GM18511 (cell line): ENCODE measurements around the gene ANLN.
A peak's percentile ranks its signal among the peaks of the same experiment; 100 is the strongest.
"Not testable (repeated sequence)": the region's sequence is repeated elsewhere in the genome, so short reads cannot be mapped to it uniquely, and the experiment has no call there.

Experiments used
- ATAC-seq: cut with Tn5 transposase; IDR thresholded peaks from one replicate; pipeline ENCODE4 v1.9.1; 2021; ENCODE audit warnings: mild to moderate bottlenecking, moderate library complexity; ENCODE audit not compliant: unreplicated experiment

ANLN gene

DNA sequence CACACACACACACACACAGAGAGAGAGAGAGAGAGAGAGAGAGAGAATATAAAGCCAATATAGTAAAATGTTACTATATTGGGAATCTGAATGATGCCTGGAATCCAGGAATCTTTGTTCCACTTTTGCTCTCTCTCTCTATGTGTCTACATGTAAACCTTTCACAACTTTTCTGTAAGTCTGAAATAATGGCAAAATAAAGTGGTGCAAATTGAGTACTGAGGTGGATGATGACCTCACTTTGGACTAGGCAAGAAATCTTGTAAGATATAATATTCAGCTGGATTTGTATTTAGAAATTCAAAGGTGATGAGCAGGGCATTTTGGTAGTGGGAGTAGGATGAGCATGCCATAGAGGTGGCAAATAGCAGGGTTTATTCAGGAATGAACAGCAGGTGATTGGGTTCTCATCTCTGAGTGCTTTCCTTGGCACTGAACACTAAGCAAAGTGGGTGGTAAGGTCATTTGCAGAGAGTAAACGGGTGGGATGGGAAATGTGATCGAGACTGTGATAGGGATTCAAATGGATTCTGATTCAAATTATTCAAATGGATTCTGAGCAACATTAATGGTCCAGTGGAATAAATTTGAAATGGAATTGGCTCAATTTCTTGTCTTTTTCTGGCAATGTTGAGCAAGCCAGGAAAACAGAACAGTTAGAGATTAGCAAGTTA is 9.7 kb upstream of the ANLN start:
- ATAC-seq = no peak

GRCh38 chr7:36381056-36381455 is 8.6 kb upstream of the ANLN start:
- no peak for ATAC-seq

DNA sequence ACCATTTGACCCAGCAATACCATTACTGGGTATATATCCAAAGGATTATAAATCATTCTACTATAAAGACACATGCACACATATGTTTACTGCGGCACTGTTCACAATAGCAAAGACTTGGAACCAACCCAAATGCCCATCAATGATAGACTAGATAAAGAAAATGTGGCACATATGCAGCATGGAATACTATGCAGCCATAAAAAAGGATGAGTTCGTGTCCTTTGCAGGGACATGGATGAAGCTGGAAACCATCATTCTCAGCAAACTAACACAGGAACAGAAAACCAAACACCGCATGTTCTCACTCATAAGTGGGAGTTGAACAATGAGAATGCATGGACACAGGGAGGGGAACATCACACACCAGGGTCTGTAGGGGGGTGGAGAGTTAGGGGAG is 6.4 kb upstream of the ANLN start:
- not testable (repeated sequence) for ATAC-seq

DNA sequence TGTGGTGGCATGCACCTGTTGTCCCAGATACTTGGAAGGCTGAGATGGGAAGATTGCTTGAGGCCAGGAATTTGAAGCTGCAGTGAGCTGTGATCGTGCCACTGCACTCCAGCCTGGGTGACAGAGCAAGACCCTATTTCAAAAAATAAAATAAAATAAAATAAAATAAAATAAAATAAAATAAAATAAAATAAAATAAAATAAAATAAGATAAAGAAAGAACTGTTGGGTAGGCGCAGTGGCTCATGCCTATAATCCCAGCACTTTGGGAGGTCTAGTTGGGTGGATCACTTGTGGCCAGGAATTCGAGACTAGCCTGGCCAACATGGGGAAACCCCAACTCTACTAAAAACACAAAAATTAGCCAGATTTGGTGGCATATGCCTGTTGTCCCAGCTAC is 4.0 kb upstream of the ANLN start:
- ATAC-seq = not testable (repeated sequence)

DNA sequence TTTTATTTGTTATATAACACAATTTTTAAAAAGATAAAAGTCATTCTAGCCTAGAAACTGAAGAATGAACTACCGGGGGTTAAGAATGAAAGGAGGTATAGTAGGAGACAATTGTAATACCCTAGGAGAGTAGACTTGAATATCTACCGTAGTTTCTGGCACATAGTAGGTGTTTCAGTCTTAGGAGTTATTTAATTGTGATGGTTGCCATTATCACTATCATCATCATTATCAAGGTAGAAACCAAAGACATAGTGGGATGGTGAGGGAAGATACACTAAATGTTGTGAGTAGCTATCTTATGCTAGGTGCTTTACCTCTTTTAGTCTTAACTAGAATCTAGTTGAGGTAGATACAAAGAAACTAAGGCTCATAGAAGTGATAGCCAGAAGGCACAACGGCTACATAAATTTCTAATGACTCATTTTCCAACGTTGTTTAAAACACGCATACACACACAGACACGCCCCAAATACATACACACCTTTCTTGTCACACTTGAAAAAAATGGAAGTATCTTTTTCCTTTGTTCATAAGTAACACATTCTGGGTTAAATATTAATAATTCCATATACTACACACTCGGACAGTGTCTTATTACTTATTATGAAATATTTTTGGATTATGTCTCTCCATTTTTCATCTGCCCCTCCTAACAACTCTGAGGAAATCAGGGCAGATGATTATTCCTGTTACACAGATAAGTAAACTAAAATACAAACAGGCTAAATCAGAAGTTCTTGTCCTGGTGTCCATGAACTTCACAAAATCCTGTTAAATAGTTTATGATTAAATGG is 2.0 kb upstream of the ANLN start:
- ATAC-seq = no peak

DNA sequence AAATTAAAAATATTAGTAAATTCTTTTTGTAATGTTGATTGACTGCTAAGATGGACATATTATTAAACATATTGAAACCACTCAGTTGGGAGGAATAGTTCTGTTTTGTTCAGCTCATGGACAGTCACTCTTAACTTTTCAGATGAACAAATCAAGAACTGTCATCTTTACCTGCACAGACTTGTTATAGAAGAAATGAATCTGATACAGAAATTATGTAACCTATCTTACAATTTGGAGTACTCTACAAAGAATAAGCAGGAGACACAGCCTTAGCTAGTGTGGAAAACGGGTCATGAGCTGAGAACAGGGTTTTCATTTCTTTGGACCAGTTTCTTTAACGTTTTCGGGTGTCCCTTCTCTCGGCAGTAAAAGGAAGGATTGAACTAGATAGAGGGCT is 1.2 kb upstream of the ANLN start:
- no peak for ATAC-seq

DNA sequence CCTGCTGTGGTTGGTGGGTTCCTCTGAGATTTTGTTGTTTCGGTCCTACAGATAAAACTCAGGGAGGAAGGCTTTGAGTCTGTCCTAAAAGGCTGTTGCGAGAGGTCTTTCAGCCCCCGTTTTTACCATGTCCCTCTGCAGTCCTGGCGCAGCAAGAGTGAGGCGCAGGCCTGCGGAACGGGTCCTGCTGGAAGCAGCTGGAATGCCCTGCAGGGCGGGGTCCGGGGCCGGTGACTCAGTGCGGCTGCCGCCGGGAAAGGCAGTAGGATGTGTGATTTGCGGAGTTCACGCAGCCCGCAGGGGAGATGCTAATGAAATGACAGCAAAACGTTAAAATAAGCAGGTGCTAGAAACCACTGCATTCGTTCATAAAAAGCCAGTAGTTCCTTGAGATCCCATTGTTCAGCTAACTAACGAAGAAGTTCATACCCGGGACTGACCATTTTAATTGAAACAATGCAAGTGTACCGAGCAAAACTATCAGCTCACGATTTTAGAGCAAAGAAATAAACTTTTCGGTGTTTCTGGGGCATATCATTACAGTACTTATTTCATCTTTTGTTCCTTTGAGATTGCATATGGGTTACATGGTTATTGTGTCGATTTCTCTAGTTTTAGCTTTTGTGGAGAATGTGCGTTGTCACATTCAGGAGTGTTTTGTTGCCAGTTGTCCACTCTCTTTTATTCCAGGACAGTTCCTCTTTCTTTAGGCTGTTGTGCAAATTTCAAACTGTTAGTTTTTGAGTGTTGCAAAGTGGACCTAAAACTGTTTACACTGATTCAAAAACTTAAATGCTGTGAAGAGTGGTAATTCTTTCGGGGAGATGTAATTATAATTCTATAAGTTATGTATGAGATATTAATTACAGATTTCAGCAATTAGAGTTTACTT is 783 bp downstream of the ANLN start:
- peak; percentile 32 for ATAC-seq

- ATAC-seq = peak; percentile 60
Observed at GRCh38 chr7:36391436-36392198, 2.0 kb downstream of the ANLN start.

GRCh38 chr7:36393826-36394225 is 4.2 kb downstream of the ANLN start:
- ATAC-seq = no peak

GRCh38 chr7:36395171-36395894 is 5.7 kb downstream of the ANLN start:
- no peak for ATAC-seq

- ATAC-seq = no peak
Observed at GRCh38 chr7:36396150-36396549, 6.5 kb downstream of the ANLN start.

DNA sequence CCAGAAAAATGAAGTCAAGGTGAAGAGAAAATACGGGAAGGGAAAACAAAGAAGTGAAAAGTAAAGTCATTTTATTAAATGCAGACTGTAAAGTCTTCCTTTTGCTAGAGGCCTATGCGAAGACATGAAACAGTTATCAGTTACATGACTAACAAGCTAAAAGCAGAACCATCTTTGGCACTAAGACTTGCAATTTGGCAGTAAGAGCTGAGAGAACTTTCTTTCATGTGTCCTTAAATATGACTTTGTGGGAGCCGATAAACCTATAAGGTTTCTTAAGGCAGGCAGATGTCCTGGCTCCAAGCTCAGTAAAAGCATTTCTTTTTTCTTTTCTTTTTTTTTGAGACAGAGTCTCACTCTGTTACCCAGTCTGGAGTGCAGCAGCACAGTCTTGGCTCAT is 10.4 kb downstream of the ANLN start:
- no peak for ATAC-seq

DNA sequence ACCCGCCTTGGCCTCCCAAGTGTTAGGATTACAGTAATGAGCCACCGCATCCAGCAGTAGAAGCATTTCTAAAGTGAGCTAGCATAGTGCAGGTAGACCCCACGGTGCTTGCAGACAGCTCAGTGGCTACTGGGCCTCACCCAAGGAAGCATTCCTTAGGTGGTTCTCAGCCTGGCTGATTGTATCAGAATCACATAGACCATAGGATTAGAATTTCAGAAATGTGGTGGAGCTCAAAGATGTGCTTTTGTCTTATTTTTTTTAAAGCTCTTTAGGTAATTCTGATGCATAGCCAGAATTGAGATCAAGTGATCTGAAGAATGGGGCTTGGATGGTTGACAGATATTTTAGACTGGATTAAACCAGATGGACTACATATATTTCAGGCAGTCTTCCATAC is 10.9 kb downstream of the ANLN start:
- no peak for ATAC-seq

DNA sequence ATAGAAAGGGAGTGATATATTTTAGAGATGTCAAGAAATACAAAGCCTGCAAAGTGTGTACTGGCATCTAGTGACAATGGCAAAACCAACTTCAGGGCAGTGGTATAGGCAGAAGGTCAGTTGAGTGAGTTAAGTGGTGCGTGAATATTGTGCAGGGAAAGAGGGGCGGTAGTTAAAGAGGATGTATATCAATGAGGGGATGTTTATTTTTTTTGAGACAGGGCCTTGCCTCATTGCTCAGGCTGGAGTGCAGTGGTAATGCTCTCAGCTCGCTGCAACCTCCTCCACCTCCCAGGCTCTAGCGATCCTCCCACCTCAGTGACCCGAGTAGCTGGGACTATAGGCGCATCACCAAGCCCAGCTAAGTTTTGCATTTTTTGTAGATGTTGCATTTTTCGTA is 13.8 kb downstream of the ANLN start:
- ATAC-seq = no peak

DNA sequence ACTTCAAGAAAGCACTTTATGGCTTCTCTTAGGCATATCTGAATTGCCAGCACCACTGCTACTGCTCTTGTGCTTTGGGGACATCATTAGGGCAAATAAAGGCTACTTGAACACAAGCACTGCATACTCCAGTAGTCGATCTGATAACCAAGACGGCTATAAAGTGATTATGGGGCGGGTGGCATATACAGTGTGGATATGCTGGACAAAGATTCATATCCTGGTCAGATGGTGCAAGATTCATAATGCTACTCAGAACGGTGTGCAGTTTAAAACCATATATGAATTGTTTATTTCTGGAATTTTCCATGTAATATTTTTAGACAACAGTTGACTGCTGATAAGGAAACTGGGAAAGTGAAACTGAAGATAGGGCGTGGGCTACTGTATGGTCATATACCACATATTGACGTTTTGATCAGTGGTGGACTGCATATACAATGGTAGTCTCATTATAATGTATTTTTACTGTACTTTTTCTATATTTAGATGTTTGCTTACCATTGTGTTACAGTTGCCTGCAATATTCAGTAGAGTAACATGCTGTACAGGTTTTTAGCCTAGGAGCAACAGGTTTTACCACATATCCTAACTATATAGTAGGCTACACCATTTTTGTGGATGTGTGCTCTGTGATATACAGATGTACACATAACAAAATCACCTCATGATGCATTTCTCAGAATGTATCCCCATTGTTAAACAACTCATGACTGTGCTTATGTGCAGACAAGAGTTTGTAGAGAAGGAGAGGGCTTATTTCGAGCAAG is 15.2 kb downstream of the ANLN start:
- ATAC-seq = no peak

DNA sequence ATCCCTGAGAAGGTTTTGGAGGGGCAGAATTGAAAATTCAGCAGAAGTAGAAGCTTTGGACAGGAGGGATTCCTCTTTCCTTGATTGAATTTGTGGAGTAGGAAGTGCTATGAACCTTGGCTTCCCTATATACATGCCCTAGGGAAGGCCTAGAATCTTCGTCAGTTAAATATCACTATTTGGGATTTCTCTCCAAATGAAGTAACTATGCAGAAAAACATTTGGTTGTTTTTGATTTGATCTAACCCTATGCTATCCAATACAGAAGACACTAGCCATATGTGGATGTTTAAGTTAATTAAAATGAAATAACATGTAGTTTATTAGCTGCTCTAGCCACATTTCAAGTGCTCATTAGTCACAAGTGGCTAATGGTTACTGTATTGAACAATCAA is 15.7 kb downstream of the ANLN start:
- ATAC-seq = no peak

DNA sequence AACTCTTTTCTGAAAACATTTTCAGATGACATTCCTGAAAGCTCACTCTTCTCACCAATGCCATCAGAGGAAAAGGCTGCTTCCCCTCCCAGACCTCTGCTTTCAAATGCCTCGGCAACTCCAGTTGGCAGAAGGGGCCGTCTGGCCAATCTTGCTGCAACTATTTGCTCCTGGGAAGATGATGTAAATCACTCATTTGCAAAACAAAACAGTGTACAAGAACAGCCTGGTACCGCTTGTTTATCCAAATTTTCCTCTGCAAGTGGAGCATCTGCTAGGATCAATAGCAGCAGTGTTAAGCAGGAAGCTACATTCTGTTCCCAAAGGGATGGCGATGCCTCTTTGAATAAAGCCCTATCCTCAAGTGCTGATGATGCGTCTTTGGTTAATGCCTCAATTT is 16.5 kb downstream of the ANLN start:
- no peak for ATAC-seq

DNA sequence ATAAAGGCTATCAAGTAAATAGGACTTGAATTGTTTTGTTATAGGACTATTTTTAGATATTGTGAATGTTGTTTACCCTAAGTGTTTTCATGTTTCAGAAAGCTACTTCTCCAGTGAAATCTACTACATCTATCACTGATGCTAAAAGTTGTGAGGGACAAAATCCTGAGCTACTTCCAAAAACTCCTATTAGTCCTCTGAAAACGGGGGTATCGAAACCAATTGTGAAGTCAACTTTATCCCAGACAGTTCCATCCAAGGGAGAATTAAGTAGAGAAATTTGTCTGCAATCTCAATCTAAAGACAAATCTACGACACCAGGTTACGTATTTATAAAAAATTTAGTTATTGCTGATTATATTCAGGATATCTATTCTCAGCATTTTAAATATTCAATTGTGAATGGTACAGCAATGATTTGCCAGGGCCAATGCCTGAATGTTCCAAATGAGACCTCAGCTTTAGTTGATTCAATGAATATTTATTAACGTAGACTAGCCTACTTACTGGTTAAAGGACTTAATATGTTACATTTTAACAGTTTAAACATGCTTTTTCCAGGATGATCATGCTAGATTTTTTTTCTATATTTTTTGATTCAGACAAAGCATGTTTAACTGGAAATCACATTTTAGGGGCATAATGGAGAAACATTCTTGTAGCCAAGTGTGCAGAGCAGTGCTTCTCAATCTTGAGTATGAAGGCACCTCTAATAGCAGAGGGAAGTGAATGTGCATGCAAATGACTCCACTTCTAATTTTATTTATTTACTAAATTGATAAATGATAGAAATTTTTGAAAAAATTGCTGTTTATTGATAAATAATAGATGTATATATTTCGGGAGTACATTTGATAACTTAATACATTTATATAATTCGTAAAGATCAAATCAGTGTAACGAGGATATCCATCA is 18.2 kb downstream of the ANLN start:
- no peak for ATAC-seq
